Epithelial cell of proximal tubule (primary cell): ENCODE results near the gene MSMO1. TPM values are rescaled to one million over a fixed set of nuclear protein-coding genes. Genes with fewer than 3 reads are reported as not detected.
A peak's percentile ranks its signal among the peaks of the same experiment; 100 is the strongest.
"Not testable (repeated sequence)": the region's sequence is repeated elsewhere in the genome, so short reads cannot be mapped to it uniquely, and the experiment has no call there.

Source experiments
- DNase-seq: peaks from one replicate; pipeline ENCODE4 v3.0.0-alpha.2; 2011; ENCODE audit warnings: low read depth
- H3K4me3 ChIP-seq: 2 replicates; pipeline ENCODE4 v1.5.1; 2011; ENCODE audit warnings: low read depth, mild to moderate bottlenecking, low read length
- total RNA-seq: library from RNA; depleted of rRNA; stranded (reverse); fragments of >200 nt; gene quantifications from 2 replicates; pipeline ENCODE4 v1.2.3, GENCODE V29; 2015
- TF ChIP-seq, protein P1 (sequence below): conservative IDR thresholded peaks from 2 replicates; pipeline ENCODE4 v1.5.1; 2012; ENCODE audit warnings: low read depth, mild to moderate bottlenecking, low read length

The MSMO1 gene
- total RNA-seq, 1 donor from 2014 or later, result 96.7 TPM

DNA sequence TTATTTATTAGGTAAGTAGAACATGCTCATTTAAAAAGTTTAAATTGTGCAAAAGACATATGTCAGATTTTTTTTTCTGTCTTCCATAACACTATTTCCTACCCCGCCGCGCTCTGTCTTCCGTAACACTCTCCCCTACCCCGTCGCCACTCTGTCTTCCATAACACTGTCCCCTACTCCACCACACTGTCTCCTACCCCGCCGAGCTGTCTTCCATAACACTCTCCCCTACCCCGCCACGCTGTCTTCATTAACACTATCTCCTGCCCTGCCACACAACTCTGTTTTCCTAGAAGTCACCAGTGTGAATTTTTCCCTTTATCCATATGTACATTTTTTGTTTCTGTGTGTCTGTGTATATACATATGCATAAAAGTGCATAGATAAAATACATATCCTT lies 4.4 kb downstream of the MSMO1 start:
- peak overlapping the region; percentile 32 for H3K4me3 ChIP-seq
- TF ChIP-seq, protein P1, sequence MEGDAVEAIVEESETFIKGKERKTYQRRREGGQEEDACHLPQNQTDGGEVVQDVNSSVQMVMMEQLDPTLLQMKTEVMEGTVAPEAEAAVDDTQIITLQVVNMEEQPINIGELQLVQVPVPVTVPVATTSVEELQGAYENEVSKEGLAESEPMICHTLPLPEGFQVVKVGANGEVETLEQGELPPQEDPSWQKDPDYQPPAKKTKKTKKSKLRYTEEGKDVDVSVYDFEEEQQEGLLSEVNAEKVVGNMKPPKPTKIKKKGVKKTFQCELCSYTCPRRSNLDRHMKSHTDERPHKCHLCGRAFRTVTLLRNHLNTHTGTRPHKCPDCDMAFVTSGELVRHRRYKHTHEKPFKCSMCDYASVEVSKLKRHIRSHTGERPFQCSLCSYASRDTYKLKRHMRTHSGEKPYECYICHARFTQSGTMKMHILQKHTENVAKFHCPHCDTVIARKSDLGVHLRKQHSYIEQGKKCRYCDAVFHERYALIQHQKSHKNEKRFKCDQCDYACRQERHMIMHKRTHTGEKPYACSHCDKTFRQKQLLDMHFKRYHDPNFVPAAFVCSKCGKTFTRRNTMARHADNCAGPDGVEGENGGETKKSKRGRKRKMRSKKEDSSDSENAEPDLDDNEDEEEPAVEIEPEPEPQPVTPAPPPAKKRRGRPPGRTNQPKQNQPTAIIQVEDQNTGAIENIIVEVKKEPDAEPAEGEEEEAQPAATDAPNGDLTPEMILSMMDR, result no peak

DNA sequence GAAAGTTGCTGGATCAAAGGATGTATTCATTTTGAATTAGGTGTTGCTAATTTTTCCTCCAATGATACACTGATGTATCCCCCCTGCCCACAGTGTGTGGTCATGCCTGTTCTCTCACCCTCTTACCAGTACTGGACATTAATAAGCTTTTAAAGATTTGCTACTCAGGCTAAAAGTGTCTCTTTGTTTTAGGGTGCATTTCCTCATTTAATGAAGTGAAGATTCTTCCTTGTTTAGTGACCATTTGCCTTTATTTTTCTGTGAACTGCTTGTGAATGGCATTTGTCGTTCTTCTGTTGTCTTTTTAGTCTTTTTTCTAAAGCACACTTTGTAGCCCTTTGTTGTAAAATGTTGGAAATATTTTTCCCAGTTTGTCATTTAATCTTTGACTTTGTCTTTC lies 5.0 kb downstream of the MSMO1 start:
- peak overlapping the region; percentile 9 for H3K4me3 ChIP-seq
- no peak for DNase-seq
- TF ChIP-seq, protein P1, result no peak

More for the DNA sequence above, 4.4 kb downstream of the MSMO1 start:
- no peak for DNase-seq

DNA sequence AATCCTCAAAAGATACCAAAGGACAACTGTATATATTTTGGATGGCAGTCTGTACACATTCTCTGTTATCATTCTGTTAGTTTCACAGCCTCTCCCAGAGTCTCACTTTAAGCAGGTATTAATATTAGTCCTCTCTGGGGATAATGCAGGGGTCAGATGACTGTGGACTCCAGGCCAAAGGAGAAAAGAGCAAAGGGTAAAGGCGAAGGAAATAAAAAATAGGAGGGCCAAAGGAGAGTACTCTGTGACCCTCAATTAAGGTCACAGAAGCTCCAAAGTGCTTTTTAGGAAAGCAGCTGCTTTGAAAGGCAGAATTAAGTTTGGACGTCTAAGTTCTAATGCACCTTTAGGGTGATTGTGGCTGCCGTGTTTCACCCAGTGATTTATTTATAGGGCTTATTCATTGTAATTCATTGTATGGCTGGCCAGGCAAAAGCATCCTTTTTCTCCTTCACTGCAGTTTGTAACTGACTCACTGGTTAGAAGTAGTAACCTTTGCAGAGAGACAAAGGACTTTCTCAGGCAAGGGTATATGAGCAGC lies 7.8 kb downstream of the MSMO1 start:
- H3K4me3 ChIP-seq, result no peak overlapping the region
- DNase-seq, result no peak
- TF ChIP-seq, protein P1, result no peak

DNA sequence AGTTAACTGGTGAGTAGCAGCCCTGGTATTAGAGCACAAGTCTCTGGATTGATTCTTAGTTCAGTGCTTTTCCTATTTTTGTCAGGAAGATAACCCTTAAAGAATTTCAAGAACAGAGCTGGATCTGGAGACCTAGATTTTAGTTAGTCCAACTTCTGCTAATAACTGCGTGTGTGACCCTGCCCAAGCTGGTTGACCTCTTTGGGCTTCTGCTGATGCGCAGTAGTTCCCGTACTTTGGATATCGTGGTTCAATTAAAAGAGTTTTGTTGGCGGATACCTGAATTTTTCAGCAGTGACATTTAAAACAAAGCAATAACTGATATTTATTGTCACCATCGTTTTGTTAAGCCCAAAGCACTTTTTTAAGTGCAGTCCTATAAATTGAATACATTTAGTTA lies 9.3 kb downstream of the MSMO1 start:
- H3K4me3 ChIP-seq, result no peak overlapping the region
- TF ChIP-seq, protein P1, result no peak
- DNase-seq, result no peak

DNA sequence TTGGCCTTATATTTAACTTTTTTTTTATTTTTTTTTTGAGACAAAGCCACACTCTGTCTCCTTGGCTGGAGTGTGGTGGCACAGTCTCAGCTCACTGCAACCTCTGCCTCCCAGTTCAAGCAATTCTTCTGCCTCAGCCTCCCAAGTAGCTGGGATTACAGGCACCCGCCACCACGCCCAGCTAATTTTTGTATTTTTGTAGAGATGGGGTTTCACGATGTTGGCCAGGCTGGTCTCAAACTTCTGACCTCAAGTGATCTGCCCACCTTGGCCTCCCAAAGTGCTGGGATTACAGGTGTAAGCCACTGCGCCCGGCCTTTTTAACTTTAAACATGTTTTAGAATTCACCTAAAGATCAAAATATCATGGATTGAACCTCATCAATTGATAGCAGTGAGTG lies 14.9 kb downstream of the MSMO1 start:
- not testable (repeated sequence) for DNase-seq

DNA sequence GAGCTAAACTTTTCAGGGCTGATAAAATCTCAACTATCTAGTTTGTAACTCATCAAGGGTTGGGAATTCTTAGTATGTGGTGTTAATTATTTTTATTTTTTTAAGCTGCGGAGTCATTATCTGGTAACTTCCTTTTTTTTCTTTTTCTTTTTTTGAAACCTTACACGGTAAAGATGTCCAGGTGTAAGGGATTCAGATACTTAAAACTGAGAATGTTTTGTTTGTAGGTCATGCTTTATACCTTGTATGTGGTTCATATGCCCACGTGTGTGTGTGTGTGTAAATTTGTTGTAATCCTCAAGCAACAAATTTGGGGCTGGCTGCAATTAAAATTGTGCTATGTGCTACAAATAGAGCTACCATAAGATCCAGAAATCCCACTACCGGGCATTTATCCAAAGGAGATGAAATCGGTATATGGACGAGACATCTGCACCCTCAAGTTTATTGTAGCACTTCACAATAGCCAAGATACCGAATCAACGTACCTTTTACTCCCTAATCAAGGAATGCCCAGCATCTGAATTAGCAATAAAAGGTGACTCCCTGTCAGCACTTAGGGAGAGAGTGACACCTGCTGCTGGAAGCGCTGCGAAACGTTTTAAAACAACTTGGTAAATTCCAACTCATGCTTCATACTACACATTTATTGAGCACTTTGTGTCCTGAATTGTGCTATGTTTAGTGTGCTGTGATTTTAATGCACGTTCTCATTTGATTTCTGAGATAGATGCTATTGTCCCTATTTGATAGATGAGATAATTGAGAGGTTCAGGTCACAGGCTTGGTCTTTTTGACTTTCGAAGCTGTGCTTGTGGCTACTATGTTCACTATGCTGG lies 16.1 kb downstream of the MSMO1 start:
- TF ChIP-seq, protein P1, result peak; percentile 53
- H3K4me3 ChIP-seq, result no peak overlapping the region
- no peak for DNase-seq

More for the DNA sequence above, 14.9 kb downstream of the MSMO1 start:
- not testable (repeated sequence) for H3K4me3 ChIP-seq

DNA sequence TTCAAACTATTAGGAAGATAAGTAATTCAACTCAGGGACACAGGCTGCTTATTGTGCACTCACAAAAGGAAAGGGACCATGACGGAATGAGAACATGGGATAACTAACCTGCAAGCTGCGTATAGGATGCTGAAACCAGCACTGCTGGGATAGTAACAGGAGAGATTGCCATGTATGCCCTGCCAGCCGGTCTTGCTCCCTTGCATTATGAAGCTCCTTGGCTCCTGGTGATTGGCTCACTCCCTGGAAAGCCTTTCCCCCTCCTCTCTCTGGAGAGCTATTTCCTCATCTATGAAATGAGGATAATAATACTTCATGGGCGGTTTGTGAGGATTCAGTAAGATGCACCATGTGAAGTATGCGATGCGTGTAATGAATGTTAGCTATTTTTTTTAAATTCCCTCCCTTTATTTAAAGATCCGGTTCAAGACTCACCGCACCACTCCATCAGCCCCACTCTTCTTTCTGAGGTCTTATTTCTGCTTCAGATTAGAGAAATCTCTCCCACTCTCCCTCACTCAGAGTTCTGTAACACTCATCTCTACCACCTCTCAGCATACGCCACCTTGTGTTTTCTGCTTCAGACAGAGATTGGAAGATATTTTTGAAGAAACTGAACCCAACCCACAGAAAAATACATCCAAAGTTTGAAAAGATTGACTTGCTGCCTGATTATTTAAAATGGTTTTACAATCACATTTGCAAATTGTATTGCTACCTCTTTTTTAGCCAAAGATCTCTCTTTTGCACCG lies 18.4 kb downstream of the MSMO1 start:
- TF ChIP-seq, protein P1, result peak; percentile 36
- no peak overlapping the region for H3K4me3 ChIP-seq

More for the DNA sequence above, 18.4 kb downstream of the MSMO1 start:
- no peak for DNase-seq
